Measurements from ENCODE around the gene PGM2L1.
A peak's percentile ranks its signal among the peaks of the same experiment; 100 is the strongest.

Gene PGM2L1

GRCh38 chr11:74307434-74307833 lies 90.8 kb downstream of the PGM2L1 start:
- DNase-seq (ENCODE audit: low spot score) = peak; percentile 19
- FAIRE-seq = peak; percentile 45

- FAIRE-seq = no peak
- no peak for DNase-seq (ENCODE audit: low spot score)
Observed at GRCh38 chr11:74306435-74307175, 91.6 kb downstream of the PGM2L1 start.

- no peak for DNase-seq (ENCODE audit: low spot score)
- FAIRE-seq = no peak
Observed at GRCh38 chr11:74299015-74299414, 99.2 kb downstream of the PGM2L1 start.

- DNase-seq (ENCODE audit: low spot score) (no peak), FAIRE-seq (no peak)
Observed at GRCh38 chr11:74297484-74297883, 100.7 kb downstream of the PGM2L1 start.

GRCh38 chr11:74288911-74289310 lies 109.3 kb downstream of the PGM2L1 start:
- DNase-seq (ENCODE audit: low spot score) (no peak), FAIRE-seq (no peak)

GRCh38 chr11:74288161-74288560 lies 110.1 kb downstream of the PGM2L1 start:
- DNase-seq (ENCODE audit: low spot score) (peak; percentile 76), FAIRE-seq (peak; percentile 58)

- FAIRE-seq = no peak
- peak; percentile 20 for DNase-seq (ENCODE audit: low spot score)
Observed at GRCh38 chr11:74284466-74284865, 113.8 kb downstream of the PGM2L1 start.

- FAIRE-seq = no peak
- DNase-seq (ENCODE audit: low spot score) = no peak
Observed at GRCh38 chr11:74283580-74284180, 114.6 kb downstream of the PGM2L1 start.

- peak; percentile 30 for DNase-seq (ENCODE audit: low spot score)
- FAIRE-seq = no peak
Observed at GRCh38 chr11:74282914-74283371, 115.3 kb downstream of the PGM2L1 start.

- FAIRE-seq (no peak), DNase-seq (ENCODE audit: low spot score) (no peak)
Observed at GRCh38 chr11:74282421-74282820, 115.8 kb downstream of the PGM2L1 start.

GRCh38 chr11:74280494-74280893 lies 117.7 kb downstream of the PGM2L1 start:
- FAIRE-seq (no peak), DNase-seq (ENCODE audit: low spot score) (no peak)

Data from RCC 7860 (cell line).